Kasumi-1 (cell line): ENCODE results near the gene BBS7.

ENCODE experiments used
- DNase-seq, 2 experiments: peaks; one replicate each; lab custom pipeline; 2025; lab: John Stamatoyannopoulos, UW

Gene BBS7

DNA sequence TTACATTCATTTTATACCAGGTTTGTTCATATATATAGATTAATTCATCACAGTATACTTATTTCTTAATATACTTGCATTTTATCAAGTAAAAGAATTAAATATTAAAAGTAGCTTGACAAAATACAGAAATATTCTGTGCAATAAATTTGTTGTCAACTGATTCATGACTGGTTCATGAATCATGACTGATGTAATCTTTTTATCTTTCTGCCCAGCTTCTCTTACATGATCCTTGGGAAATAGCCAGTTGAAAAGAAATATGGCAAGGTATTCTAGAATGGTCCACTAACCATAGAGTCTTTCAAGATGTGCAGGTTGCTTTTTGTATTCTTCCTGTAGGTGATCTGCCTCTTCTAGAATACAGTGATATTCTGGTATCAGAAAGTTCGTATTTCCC is 42.4 kb downstream of the BBS7 start:
- DNase-seq, result no peak

DNA sequence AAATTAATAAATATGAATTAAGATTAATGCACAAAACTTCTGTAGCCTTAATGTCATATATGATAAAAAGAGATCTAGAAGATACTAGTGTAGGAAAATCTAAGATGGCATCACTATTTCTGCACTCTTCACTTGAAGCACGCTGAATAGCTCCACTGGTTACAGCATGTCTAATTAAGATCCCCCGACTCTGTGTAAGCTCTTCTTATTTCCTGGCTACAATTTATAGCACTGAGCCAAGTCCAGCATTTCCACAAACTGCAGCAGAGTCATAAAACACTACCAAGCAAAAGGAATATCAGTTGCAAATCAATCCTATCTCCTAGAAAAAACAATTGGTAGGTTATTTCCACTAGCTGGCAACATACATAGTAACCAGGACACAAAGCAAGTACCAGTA is 45.3 kb downstream of the BBS7 start:
- DNase-seq, result no peak

DNA sequence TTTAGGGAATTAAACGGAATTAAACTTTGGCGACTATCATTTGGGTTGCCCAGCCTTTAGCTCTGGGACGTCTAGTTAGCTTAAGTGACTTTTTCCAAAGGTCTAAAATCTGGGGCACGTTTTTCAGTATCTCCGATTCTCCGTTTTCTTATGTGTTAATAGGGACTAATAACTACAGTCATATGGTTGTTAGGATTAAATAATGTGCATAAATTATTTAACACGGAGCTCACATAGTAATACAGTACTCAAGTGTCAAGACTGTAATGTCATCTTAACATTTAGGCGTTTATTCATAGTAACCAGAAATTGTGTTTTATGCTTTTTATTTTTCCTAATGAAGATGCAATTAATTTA is 46.1 kb downstream of the BBS7 start:
- no peak for DNase-seq

DNA sequence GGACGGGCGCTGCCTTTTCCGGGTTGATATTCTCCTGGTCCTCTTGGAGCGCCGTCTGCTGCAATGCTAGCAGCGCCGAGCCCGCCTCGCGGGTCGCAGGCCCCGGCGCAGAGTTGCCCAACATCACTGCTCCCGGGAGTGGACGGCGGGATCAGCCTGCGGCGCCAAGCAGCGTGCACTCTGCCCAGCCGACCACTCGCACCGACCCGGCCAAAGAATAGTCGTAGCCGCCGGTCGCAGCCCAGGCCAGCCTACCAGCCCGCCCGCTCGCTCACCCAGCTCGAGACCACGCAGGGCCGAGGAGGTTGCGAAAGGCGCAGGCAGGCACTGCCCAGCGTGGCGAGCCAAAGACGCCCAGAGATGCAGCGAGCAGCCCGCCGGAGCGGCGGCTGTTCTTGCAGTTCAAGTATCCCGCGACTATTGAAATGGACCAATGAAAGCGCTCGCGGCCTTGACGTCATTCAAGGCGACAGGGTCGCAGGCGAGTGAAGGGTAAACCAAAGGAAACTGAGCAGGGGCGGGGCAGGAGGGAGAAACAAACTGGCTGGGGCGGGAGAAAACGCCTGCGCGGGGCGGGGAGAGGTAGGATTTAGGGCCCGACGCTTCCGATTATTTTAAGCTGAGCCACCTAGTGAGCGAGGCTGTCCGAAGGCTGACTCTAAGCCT is 46.6 kb downstream of the BBS7 start, which contains the start of gene CCNA2:
Gene CCNA2 (minus strand): TSS at position 379 of the 666 bp plus-strand sequence. CDS start 255 bp downstream, at position 124.
- peak; percentile 97 to 98 for DNase-seq

DNA sequence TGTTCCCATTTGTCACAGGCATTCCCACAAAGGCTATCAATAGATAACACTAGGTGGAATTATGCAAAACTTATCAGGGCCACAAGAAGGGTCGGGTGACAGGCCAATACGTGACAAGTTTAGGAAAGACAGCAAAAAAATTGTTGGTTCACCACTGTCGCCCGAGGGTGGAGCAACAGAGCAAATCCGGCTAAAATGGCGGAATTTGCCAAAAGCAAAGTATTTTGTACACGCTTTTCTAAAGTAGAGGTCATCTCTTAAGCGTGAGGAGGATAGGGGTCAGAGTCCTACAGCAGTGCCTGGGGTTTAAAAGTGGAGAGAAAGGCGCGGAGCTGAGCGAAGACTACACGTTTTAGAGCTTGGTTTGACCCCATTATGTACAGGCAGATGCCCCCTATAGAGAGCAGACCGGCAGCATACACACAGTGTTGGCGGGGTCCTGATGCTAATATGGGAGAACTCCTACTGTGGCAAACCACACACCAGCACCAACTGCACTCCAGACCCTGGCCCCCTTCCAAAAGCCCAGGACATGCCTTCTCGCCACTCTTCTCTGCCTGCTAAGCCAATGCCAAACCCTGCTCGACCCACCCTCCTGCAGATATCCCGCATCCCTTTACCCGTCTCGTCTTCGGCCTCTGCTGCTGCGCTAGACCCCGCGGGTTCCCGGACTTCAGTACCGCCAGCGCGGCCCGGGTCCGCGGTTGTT is 47.3 kb downstream of the BBS7 start:
- peak; percentile 81 to 82 for DNase-seq

DNA sequence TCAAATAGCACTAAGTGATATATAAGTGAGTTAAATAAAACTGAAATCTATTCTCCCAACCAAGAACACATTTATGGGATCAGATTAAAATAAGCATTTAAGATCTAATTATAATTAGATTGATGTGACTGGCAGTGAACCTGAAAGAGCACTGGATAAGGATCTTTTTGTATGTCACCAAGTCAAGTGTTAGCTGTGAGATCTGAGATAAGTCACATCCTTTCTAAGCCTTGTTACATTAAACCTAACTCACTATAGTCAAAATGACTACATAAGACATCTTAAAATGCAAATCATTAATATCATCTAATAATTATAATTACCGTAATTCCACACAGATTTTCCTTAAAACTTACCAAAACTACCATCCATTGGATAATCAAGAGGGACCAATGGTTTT is 48.2 kb downstream of the BBS7 start:
- DNase-seq, result no peak

DNA sequence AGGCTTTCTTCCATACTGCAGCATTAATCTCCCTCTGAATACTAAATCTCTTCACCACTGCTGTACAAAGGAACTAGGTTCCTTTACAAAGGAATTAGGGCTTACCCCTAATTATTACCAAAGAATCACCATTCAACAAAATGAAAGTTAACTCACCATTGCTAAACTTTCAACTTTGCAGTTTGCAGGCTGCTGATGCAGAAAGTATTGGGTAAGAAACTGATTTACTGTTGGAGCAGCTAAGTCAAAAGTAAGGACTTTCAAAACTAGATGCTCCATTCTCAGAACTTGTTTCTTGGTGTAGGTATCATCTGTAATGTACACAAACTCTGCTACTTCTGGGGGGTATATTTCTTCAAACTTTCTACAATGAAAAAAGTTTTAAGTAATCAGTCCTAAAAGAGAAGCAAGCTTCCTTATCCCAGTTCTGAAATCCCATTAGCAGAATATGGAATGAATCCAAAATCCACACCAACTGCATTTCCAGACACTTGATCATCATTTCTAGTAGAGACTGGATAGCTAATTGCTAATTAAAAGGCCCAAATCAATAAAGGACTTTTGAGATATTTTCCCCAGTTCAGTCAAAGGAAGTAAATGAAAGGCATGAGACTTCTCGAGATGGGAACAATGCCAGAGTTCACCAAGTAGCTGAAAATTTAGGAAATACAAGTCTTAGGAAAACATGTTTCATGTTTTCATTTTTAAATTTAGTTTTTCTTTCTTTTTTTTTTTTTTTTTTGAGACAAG is 50.9 kb downstream of the BBS7 start:
- DNase-seq, result no peak

DNA sequence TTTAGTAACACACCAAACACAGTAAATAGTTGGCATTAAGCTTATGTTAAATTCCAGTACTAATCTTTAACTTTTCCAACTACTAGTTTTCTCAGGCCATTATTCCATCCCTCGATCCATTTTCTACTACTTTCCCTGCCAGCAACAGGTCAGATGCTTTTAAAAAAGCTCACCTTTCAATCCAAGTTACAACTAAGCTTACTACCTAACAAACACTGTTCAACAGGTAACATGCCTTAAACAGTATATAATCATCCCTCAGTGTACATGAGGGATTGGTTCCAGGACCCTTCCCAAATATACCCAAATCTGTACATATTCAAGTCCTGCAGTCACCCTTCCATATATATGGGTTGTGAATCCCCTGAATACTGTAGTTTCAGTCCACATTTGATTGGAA is 52.1 kb downstream of the BBS7 start:
- no peak for DNase-seq

DNA sequence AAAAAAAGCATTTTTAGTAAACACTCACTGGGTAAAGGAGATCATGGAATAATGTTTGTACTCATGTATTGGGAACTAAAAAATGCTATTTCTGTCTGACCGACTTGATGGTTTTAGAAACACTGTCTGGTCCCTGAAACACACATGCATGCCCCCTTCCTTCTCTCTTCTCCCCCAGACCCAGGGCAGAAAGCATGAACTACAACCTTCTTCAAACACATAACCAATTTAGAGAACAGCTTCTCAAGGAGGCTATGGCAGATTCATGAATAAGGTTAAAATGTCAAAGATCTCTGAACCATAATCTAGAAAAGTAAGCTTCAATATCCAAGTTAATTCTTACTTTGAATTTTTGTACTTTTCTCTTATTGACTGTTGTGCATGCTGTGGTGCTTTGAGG is 52.6 kb downstream of the BBS7 start:
- DNase-seq, result no peak

DNA sequence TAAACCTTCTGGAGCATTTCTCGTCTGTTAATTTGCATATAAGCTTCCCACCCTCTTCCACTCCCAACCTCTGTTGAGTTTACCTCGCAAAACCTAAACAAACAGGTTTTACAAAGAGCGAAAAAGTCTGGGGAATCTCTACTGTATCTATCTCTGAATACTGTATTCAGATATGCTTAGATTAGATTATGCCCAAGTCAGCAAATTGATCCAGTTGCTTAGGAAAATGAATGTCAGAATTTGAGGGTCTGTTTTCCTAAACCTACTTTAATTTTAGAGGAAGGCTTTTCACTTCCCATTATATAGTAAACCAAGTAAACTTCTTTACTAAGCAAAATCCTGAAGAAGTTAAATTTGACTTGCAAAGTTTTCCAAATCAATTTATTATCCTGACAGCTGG is 53.3 kb downstream of the BBS7 start:
- no peak for DNase-seq

DNA sequence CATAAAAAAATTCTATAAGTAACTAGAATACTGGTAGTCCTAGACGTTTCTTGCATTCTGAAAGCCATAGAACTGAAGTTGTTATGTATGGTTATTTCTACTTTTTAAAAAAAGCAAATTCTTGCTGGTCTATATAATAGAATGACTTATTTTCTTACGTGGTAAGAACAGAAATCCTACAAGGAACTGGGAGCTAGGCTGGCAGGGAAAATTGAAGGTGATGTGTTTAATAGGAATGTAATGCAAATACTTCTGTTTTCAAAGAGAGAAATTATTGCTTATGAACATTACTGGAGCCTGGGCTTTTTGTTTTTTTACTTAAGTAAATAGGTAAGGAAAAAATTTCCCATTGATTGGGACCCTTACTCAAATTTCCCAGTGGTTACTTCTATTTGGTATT is 55.5 kb downstream of the BBS7 start:
- DNase-seq, result no peak

DNA sequence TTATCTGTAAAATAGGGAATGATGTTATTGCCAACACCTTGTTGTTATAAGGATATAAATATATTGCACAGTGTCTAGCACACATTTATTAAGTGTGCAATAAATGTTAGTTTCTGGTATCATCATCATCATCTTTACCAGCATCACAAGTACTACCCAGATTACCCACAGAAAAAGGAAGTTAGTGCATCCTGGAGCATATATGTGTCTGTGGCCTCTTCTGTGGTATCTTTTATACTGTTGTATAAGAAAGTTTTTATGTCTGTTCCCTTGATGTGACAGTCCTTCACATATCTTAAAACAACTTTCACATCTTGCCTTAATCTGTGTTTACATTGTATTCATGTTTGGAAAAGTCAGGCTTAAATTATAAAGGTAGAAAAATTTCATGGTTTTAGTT is 59.2 kb downstream of the BBS7 start:
- peak in 1 of 2 experiments; percentile 47 for DNase-seq

DNA sequence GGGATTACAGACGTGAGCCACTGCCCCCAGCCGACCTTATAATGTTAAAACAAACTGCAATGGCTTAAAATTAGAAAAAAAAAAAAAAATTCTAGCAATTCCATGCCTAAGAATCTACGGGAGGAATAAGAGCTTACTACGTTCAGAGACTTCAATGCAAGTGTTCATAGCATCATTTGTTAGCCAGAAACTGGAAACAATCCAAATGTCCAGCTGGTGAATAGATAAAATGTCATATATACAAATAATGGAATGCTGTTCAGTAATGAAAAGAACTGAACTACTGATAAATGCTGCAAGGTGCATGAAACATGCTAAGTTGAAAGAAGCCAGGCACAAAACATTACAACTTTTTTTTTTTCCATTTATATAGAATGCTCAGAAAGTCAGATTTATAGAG is 63.9 kb downstream of the BBS7 start:
- DNase-seq, result no peak

DNA sequence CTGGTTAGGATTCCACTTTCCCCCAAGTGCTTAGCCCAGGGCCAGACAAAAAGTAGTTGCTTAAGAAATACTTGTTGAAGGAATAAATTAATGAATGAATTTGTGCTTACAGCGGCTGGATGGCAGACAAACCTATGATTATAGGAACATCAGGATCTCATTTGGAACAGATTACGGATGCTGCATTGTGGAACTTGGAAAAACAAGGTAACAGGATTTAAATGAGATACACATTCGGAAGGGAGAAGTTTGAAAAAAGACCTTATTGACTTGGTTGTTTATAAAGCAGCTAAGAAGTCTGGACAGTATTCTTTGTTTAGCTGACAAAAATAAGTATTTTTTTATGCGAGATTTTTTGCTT is 68.6 kb downstream of the BBS7 start:
- no peak for DNase-seq

DNA sequence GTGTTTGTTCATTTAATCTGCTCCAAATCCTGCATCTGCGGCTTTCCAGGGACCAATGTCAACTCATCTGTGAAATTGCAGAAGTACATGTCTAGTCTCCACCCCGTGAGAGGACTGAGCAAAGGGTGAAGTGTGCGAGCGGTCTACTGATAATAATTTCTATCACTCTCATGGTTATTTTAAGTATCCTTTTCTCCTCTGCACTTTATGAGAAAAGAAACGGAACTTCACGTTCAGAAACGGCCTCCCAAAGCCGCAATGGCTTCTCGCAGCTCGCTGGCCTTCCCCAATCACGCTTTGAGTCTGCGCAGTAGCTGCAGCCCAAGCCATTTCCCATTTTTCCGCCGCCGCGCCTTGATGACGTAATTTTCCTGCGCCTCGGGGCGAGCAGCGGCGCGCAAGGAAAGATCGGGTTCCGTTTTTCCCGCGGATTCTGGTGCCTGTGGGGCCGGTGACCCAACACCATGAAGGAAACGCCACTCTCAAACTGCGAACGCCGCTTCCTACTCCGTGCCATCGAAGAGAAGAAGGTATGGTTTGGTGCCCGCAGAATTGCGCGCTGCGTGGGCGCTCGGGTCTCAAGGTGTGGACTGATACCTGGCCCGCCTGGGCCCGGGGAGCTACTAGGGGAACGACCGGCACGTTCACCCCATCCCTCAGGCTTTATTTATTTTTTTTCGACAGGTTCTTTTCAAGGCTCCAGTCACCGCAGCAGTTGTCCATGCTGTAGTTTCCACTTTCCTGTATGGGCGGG is 69.1 kb downstream of the BBS7 start, which contains the start of gene EXOSC9:
Gene EXOSC9 (plus strand): TSS at position 363 of the 754 bp plus-strand sequence. CDS start 102 bp downstream, at position 465.
- DNase-seq, result peak; percentile 83 to 84

DNA sequence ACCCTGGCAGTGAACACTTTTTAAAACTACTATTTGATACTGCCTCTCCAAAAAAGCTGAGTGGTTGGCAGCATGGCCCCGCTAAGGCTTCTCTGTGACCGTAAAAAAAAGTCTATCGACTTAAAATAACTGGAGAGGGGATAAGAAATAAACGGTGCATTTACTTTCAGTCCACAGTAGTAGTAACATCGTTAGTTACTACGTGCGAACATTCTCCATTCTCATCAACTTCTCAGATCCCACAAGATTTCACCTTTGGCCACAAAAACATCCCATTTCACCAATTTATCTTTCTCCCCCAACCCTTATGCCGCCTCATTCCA is 69.7 kb downstream of the BBS7 start:
- peak; percentile 63 to 66 for DNase-seq

DNA sequence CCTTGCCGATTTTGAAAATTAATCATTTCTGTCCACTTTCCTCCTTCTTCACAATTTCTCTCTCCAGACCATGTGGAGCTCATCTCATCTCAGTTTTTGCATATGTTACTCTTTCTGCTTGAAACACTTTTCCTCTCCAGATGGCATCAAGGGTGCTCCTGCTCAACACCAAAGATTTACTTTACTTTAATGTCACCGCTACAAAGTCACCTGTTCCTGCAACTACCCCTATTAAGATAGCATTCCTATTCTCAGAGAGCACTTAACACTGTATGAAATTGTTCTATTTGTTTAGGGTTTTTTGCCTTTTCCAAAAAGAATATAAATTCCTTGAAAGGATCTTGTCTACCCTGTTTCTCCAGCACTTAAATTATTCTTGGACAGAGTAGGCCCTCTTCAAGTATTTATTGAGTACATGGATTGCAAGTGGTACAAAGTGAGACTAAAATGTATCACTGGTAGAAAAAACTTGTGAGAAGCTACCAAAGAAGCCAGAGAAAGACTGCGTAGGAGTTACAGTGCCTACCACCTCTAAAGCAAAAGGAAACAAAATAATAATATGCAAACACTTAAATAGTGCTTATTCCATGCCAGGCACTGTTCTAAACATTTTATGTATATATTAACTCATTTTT is 70.3 kb downstream of the BBS7 start:
- DNase-seq, result no peak

DNA sequence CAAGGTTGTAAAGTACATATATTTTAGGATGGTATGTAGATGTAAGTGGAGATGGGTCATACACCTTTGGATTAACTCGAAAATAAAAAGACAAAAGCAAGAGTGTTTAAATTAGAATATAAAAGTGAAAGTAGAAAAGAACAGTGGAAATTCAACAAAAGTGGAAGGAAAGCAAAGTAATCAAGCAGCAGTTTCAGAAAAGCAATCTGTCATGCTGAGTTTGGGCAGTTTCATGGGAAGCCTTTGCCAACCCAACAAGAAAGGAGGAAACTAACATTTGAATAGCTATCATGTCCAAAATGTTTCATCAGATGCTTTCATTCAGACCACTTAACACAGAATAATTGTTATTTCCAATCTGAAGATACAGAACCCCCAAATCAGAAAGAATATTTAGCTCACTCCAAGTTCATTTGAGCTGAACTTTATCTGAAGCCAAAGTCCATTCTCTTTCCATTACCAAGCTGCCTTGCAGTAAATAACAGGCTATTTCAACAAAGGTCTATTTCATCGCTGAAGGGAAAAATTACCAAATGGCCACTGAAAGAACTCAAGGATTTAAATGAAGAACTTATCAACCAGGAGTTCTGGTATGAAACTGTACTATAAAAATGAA is 71.0 kb downstream of the BBS7 start:
- peak in 1 of 2 experiments; percentile 5 for DNase-seq

DNA sequence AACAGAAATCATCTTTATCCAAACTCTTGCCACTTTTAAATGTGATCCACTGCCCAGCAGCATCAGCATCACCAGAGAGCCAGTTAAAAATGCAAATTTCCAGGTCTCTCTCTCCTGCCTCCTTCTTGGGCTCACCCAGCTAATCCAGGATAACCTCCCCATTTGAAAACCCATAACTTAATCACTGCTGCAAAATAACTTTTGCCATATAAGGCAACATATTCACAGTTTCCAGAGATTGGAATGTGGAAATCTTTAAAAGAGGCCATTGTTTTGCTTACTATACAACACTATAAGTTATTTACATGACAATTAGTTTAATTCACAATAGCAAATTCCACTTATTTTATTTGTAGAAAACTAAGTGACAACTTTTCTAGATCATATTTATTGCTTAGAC is 74.0 kb downstream of the BBS7 start:
- DNase-seq, result no peak

DNA sequence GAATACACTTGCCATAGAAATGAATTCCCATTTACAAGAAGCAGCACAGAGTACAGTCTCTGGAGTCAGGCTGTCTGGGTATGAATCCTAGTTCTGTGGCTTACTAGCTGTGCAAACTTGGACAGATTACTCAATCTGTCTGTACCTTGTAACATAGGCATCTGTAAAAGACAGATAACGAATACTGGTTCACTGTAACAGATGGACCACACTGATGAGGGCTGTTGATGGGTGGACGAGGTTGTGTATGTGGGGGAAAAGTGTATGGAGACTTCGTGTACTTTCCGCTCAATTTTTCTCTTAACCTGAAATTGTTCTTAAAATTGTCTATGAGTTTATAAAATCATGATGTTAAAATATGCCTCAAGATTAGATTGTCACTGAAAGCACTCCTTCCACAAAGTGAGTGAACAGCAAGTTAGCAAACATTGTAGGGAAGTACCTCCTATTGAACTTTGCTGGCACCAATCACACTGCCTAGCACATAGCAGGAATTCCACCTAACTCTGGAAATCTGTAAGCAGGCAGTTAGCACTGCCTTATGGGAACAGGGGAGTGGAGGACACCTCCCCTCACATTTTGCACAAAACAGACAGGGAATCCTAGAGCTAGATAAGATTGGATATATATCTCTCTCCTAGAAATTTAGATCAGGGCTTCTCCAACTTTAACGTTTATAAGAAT is 75.6 kb downstream of the BBS7 start:
- DNase-seq, result no peak

DNA sequence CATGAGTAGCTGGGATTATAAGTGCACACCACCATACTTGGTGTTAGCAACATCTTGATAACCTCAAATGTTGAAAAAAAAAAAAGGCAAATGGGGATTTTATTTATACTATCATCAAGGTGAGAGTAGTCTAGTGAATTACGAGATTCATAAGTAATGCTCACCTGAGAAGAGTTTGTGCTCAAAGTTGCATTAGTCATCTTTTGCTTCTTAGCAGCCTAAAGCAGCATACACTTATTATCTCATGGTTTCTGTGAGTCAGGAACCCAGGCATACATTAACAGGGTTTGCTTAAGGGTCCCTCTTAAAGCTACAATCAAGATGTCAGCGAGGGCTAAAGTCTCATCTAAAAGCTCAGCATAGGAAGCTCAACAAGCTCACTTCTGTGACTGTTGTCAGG is 77.3 kb downstream of the BBS7 start:
- DNase-seq, result no peak
